NCI-H226 (cell line): Measurements from ENCODE around the gene MRPS7.
A peak's percentile ranks its signal among the peaks of the same experiment; 100 is the strongest.

Experiments
- DNase-seq: peaks from one replicate; pipeline ENCODE4 v3.0.0-alpha.2; 2015

MRPS7 gene

DNA sequence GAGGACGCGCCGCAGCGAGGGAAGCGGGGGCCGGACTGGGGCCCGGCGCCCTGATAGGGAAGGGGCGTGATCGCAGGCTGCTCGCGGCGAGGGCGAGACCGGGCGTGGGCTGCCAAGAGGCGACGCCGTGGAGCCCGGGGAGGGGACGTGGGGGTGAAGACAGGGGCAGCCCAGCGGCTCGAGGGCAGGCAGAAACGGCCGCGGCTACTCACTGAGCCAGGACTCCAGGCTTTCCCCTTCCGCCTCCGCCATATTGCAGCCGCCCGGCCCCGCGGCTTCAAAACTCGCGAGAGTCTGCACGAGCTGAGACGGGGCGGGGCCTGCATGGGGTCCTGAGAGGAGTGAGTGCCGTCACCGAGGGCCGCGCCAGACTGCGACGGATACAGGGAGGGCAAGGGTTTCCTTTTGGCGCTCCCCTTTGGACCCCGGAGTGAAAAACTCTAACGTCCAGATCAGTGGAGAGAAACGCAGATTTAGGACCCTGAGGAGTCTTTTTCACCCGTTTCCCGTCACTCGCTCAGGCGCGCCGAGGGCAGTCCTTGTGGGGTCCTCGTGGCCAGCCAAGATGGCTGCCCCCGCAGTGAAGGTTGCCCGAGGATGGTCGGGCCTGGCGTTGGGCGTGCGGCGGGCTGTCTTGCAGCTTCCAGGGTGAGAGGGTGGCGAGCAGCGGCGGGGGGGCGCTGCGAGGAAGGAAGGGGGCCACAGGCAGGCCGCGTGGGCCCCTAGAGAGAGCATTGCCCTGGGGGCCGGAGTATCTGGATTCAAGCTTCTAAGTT lies at the start of gene MRPS7, which contains the start of gene GGA3:
Gene MRPS7 (plus strand): TSS at position 544 of the 776 bp plus-strand sequence. CDS start 22 bp downstream, at position 566.
Gene GGA3 (minus strand): TSS at position 271 of the 776 bp plus-strand sequence. CDS start 19 bp downstream, at position 252.
- DNase-seq, result peak; percentile 85

DNA sequence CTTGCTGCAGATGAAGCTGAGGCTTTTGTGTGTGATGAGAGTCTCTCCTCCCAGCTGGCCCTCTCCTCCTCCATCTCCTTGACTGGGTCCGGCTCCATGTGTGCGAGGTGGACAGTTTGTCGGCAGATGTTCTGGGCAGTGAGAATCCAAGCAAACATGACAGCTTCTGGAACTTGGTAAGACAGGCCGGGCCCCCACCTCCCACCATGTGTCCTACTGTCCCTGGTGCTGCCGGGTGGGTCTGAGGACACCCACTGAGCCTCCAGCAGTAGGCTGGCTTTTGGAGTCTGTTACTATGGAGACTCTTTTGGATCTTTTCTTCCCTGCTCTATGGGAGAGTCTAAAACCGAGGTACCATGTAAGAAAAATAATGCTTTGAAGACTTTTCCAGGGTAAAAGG lies 43.5 kb upstream of the MRPS7 start:
- no peak for DNase-seq

DNA sequence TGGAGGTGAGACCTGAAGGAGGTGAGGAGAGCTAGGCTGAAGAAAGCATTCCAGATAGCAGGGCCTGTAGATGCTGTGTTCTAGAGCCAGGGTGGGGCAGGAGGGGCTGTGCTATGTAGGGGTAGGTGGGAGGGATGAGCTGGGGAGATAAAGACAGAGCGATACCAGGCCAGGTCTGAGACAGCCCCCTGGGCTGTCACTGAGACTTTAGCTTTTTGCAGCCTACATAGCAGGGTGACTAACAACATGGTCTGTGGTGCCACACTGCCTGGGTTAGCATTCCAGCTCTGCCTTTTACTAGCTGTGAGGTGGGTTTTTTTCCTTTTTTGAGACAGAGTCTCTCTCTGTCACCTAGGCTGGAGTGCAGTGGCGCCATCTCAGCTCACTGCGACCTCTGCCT lies 41.9 kb upstream of the MRPS7 start:
- DNase-seq, result no peak

DNA sequence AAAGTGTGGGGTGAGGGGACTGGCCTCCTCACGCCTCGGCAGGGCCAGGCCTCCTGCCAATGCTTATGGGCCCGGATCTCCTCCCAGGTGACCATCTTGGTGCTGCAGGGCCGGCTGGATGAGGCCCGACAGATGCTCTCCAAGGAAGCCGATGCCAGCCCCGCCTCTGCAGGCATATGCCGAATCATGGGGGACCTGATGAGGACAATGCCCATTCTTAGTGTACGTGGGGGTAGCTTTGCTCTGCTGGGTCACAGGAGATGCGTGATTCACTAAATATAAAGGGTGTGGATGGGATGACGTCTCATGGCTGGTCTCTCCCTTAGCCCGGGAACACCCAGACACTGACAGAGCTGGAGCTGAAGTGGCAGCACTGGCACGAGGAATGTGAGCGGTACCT lies 36.7 kb upstream of the MRPS7 start:
- DNase-seq, result no peak

DNA sequence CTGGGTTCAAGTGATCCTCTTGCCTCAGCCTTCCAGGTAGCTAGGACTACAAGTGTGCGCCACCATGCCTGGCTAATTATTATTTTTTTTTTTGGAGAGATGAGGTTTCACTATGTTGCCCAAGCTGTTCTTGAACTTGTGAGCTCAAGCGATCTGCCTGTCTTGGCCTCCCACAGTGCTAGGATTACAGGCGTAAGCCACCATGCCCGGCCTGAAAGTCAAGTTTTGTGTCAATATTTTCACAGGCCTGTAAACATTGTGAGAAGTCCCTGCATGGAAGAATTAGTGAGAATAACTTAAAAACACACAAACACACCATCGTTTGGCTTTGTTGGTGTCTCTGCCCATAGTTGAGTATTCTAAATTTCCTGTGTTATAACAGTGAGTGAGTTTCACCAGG lies 34.0 kb upstream of the MRPS7 start:
- DNase-seq, result no peak

DNA sequence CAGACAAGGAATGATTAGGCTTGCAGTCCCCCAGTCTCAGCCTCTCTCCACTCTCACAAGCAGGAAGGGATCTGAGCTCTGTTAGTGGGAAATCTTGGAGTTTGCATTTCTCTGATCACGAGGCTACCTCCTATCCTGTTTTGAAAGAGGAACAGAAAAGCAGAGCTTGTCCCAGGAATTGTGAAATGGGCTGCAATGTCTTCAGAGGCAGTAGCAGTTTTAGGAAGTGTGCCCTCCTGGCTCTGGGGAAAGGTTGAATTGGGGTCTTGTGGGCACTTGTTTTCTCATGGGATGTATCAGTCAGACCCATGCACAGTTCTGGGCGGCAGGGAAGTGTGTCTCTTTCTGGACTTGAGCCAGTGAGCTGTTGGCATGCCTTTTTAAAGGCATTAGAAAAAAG lies 33.4 kb upstream of the MRPS7 start:
- DNase-seq, result no peak

DNA sequence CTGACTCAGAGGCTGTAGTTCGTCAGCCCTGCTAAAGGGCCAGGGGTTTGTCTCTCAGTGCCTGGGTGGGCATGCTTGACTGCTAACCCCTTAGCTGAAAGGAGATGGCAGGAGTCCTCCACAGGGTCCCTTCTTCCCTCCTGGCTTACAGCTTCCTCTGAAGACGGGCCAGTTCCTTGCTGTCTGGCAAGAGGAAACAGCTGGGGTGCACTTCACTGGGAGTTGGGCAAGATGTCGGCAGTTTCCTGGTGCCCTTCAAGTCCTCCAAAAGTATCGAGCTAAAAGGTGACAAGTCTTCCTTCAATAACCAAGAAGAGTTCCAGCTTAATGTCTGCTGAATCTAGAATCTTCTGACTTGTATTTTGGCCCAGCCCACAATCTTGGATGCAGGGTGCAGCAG lies 32.8 kb upstream of the MRPS7 start:
- DNase-seq, result no peak

DNA sequence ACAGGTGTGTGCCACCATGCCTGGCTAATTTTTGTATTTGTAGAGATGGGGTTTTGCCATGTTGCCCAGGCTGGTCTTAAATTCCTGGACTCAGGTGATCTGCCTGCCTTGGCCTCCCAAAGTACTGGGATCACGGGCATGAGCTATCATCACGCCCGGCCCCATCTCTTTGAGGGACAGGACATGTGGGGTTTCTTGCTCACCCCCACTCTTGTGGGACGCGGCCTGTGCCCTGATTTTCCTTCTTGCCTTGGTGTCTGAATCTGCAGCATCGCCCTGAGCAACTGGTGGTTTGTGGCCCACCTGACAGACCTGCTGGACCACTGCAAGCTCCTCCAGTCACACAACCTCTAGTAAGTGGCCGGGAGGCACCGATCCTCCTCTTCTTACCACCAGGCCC lies 30.6 kb upstream of the MRPS7 start:
- DNase-seq, result no peak

DNA sequence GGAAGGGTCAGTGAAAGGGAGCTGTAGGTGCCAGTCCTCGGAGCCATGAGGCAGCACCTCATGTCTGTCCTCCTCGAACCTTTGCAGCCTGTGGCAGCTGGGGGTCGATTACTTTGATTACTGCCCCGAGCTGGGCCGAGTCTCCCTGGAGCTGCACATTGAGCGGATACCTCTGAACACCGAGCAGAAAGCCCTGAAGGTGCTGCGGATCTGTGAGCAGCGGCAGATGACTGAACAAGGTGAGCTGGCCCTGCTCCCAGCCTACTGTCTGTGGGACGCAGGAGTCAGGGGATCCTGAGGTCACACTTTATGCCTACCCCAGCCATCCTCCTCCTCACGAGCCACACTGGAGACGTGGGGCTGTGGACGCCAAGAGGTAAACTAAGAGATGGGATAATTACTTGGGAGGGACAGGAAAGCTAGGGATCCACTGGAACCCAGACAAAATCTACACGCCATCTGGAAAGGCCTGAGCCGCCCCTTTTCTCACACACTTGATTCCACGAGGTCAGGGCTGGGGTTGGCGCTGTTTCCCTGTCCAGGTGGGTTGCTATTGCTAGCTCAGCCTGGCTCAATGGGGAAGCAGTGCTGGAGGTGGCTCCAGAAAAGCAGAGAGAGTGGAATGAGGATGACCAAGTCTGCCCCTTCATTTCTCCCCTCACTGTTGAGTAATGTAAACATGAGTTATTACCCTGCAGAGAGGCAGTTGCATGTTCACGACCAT lies 29.8 kb upstream of the MRPS7 start:
- no peak for DNase-seq

DNA sequence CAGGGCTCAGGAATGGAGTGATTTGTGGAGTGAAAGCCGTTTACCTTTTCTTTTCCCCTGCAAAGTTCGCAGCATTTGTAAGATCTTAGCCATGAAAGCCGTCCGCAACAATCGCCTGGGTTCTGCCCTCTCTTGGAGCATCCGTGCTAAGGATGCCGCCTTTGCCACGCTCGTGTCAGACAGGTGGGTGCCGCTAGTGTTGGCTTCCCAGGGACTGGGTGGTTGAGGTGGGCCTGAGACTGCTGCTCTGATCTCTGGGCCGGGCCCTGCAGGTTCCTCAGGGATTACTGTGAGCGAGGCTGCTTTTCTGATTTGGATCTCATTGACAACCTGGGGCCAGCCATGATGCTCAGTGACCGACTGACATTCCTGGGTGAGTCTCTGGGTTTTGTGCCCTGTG lies 28.9 kb upstream of the MRPS7 start:
- no peak for DNase-seq

DNA sequence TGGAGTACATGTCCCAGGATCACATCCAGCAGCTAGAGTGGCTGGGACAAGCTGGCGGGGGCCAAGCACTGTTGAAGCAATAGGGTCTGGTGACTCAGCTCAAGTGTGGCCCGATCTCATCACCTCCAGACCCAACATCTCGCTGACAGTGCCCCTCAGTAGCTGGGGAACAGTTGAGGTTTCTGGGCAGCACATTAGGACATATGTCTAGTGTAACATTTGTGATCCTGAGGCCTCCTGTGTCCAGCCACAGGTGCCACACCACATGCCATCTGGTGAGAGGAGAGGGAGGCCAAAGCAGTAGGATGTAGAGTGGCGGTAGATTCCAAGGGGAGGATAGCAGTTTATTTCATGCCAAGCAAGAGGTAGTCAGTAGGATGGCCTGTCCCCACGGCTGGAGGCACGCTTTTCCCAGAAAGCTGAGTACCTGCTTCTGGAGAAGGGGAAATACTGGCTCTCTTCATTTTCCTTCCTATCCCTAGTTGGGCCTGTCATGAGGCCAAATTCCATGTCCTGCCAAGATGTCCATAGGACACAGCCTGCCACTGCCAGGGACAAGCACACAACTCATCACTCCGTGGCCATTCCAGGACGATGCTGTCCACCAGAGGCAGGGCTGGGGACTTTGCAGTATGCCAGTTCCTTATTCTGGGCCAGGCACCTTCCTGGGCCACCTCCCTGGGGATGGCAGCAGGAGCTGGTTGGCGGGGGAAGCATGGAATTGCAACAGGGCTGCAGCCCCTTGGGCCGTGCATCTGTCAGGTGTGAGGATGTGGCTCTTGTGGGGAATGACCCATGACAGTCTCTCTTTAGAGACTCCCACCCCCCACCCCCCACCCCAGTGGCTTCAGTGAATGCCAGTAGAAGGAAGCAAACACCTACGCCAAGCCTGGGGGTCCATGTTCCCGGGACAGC lies 24.3 kb upstream of the MRPS7 start:
- no peak for DNase-seq

DNA sequence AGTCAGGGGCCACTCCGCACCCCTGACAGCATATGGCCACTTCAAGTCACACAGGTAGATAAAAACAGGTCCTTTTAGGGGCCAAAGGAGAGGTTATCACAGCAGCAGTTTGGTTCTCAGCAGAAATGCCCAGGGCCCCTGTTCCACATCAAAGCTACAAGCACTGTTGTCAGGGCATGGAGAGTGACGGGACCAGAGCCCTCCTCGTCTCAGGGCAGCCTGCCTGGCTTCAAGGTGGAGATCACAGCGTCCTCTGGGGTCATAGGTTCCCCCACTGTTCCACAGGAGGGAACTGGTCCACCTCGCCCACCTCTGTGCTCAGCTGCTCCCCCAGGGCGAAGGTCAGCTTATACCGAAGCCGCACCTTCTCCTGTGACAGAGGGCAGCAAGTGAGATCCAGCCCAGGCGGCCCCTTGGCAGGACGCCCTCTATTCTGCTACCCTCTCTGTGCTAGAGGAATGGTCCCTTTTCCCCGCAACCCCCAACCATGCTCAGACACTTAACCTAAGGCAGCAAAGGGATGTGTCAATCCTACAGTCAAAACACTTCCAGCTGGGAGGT lies 23.6 kb upstream of the MRPS7 start:
- no peak for DNase-seq

DNA sequence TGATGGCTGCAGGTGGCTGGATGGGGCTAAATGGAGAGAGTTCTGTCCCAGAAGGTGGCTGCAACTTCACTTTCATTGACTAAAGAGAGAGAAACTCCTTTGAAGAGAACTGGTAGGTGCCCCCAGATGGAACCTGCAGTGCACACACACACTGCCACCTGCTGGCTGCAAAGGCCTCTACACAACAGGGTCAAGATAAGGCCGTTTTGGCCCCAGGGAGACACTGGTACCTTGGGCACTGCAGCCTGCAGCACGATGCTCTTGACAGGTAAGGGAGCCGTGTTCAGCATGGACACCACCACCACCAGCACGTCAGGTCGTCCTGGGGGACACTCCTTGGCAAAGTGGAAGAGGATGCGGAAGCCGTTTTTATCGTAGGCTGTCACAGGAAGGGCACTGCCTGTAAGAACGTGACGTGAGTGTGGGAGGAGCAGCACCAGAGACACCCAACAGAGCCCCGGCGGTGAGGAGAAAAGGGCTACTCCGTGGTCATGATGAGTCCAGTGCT lies 22.9 kb upstream of the MRPS7 start:
- peak; percentile 36 for DNase-seq

DNA sequence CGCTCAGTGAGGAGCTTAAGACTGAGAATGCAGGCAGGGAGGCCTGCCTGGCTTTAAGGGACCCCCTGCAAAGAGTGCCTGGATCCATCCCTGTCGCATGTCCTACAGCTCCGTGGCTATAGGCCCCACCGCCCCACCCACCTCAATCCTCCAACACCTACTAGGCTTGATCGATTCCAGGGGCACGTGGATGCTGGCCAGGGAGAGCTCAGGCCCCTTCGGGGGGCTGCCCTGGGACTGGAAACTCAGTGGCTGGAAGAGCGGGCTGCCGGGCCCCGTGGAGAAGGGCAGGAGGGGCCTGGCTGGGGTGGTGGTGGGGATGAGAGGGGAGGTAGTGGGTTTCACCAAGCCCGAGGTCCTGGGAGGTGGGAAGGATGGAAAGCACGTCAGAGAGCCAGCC lies 22.5 kb upstream of the MRPS7 start:
- DNase-seq, result no peak

DNA sequence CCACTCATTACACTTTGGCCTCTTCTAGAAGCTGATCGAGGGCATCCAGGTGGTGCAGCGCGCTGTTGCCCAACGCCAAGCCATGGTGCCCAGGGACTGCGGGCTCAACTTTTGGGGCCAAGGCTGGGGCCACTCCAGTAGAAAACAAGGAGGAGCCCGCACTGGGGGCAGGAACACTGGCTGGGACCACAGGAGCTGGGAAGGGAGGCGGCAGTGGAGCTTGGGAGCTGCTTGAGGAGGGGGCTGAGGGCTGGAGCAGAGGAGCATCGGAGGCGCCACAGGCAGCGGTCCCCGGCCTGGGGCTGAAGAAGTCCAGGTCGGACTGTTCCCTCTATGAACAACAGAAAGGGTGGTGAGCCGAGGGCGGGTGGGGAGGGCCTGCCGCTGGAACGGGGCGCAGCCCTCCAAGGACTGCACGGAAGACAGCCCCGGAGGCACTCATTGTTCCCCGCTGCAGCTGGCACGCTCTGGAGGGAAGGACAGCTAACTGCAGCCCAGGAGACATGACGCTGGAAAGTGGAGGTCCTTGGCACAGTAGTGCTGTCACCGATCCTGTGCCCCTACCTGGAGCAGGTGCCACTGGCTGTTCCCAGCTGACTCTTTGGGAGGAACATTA lies 21.8 kb upstream of the MRPS7 start:
- no peak for DNase-seq

DNA sequence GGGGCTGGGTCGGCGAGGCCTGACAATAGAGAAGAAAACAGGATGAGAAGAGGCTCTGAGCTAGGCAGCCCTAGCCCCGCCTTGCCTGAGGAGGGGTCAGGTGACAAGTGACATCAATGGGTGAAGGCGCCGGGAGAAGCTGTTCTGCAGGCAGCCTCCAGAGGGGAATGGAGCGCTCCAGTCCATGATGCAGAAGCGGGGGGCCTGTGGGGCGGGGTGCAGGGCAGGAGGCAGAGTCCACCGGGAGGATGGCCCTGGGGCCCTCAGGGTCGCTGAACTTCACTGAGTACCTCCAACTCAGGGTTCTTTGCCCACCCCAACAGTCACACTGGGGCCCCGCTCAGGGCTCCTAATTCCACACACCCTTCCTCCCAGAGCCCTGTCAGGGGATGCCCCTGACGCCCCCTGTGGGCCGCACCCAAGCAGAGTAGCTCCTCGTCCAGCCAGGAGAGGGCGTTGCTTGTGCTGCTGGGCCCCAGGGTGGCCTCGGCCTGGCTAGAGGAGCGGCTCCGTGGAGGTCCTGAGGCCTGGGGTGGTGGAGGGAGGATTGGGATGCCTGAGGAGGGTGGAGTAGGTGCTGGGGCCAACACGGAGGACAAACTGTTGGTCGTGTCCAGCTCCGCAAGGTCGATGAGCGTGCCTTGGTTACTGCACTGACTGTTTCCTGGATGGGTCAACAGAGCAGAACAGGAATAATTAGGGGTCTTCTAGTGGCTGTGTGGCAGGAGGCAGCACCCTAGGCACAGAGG lies 21.1 kb upstream of the MRPS7 start:
- peak; percentile 65 for DNase-seq

DNA sequence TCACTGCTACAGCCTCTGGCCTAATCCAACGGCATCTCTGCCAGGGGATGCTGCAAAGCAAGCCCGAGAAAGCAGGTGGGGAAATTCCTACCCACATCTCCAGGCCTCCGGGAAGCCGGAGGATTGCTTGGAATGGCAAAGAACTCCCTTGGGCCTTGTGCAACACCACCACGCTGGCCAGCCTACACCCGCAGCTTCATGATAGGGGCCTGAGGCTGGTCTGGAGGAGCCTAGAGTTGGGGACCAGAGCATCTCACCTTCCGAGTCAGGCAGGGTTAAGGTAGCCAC lies 20.6 kb upstream of the MRPS7 start:
- peak; percentile 72 for DNase-seq

DNA sequence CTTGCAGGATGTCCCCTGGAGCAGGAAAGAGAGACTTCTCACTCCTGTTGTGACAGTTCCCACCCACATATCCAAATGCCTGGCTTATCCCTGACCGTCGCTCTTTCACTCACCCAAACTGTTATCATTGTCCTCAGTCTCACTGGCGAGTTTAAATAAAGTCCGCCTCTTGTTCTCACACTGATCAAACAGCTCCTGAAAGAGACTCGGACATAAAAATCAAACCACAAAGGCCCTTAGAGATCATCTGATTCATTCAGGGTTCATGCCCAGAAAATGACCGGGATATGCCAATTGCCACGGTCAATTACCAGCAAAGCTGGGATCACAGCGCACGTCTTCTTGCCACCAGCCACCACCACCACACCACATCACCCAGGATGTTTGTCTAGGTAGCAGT lies 20.2 kb upstream of the MRPS7 start:
- no peak for DNase-seq

DNA sequence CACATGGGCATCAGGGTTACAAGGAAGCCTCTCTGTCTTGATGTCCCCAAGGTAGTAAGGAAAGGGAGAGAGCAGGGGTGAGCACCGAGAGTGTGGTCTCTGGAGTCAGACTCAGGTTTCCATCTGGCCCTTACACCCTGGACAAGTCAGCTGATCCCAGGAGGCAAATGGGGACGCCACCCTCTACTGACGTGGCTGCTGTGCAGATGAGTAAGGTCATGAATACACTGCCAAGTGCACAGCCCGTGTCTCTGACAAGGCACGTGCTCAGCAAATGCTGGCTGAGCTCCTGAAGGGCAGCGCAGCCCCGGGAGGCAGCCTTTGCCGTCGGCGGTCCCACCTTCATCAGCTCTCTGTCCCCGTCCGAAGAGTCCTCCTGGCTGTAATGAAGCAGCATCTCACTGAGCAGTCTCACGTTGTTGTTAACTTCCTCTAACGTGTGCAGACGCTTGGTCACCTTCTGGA lies 19.7 kb upstream of the MRPS7 start:
- no peak for DNase-seq

DNA sequence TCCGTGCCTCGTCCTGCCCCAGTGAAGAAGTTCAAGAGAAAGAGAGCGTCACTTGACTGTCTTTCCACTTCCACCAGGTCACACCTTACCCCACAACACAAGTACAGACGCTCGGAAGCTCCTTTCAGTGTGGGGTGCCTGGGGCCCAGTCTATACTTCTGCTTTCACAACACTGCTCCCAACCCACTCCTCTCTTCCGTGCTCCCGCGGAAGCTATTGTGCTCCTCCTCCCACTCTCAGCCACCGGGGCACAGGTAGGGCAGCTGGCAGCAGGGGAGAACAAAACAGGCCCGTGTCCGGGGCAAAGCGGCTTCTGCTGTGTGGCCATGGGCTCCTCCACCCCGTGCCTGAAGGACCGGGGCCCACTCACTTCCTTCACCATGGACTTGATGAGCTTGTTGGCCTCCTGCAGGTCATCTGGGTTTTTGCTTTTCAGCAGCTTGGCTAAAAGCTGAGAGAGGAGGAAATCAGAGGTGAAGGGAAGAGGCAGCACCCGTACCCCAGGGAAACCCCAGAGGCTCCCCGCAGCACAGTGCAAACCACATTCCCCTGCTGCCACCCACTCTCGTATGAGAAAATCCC lies 19.1 kb upstream of the MRPS7 start:
- DNase-seq, result no peak
